H1 (cell line): Measurements from ENCODE around the gene RSAD2. TPM values are rescaled to one million over a fixed set of nuclear protein-coding genes. Genes with fewer than 3 reads are reported as not detected.

Experiments used
- CTCF ChIA-PET: fragments of 300-600 bp; sonication (Branson Sonifier 250); formaldehyde crosslinking; loops from one replicate; lab custom pipeline; 2021; ENCODE audit not compliant: partially characterized antibody; lab: Charles Lee
- POLR2A ChIA-PET: fragments of 300-600 bp; sonication (Branson Sonifier 250); formaldehyde crosslinking; loops from one replicate; lab custom pipeline; 2021; ENCODE audit warnings: inconsistent platforms; ENCODE audit not compliant: partially characterized antibody; lab: Charles Lee
- DNase-seq, 2 experiments: peaks; one replicate each; pipeline versions ENCODE4 v3.0.0 to v3.0.0-alpha.2; 2010 to 2022; ENCODE audit warnings: low spot score in 2 of 2, low read depth in 1 of 2, mixed read lengths in 1 of 2
- FAIRE-seq: peaks from 2 replicates; lab custom pipeline; 2011; peaks lifted over from hg19 to GRCh38; lab: Jason Lieb, UNC
- H2AFZ ChIP-seq: 2 replicates; pipeline ENCODE4 v1.8.1; 2012; ENCODE audit warnings: low read length, inconsistent platforms
- H2AK5ac ChIP-seq: 2 replicates; pipeline ENCODE4 v1.6.1; 2013; ENCODE audit warnings: low read depth, low read length
- H2BK120ac ChIP-seq: replicated peaks from 2 replicates; pipeline ENCODE3; 2013; ENCODE audit warnings: low read depth, low read length, inconsistent platforms
- H2BK12ac ChIP-seq: 2 replicates; pipeline ENCODE4 v1.6.1; 2013; ENCODE audit warnings: low read depth, low read length
- H2BK15ac ChIP-seq: 2 replicates; pipeline ENCODE4 v1.6.1; 2013; ENCODE audit warnings: low read length
- H2BK20ac ChIP-seq: 2 replicates; pipeline ENCODE4 v1.6.1; 2013; ENCODE audit warnings: low read length
- H2BK5ac ChIP-seq: 2 replicates; pipeline ENCODE4 v1.6.1; 2013; ENCODE audit warnings: low read depth, low read length
- H3K14ac ChIP-seq: 2 replicates; pipeline ENCODE4 v1.6.1; 2013; ENCODE audit warnings: inconsistent platforms; ENCODE audit not compliant: insufficient read length
- H3K18ac ChIP-seq: 2 replicates; pipeline ENCODE4 v1.6.1; 2013; ENCODE audit warnings: low read length; ENCODE audit errors: extremely low read depth
- H3K23ac ChIP-seq: 2 replicates; pipeline ENCODE4 v1.6.1; 2013; ENCODE audit warnings: inconsistent platforms; ENCODE audit not compliant: insufficient read length
- H3K23me2 ChIP-seq: 2 replicates; pipeline ENCODE4 v1.6.1; 2013; ENCODE audit warnings: low read depth, low read length
- H3K27ac ChIP-seq: 2 replicates; pipeline ENCODE4 v1.6.1; 2011; ENCODE audit warnings: low read depth, low read length, inconsistent platforms
- H3K27me3 ChIP-seq, 4 experiments: replicated peaks in 1 of 4; 1 replicate in 1 of 4; 2 replicates in 3 of 4; pipeline versions ENCODE4 v1.6.1 to v1.8.1; 2011 to 2013; ENCODE audit warnings: low read length in 3 of 4, mild to moderate bottlenecking in 3 of 4, inconsistent platforms in 2 of 4, mixed read lengths in 2 of 4, moderate library complexity in 1 of 4; ENCODE audit not compliant: control insufficient read depth in 3 of 4, insufficient read depth in 3 of 4; ENCODE audit errors: extremely low read depth in 1 of 4
- H3K36me3 ChIP-seq, 4 experiments: 2 replicates each; pipeline versions ENCODE4 v1.6.1 to v1.8.1; 2011 to 2013; ENCODE audit warnings: mild to moderate bottlenecking in 4 of 4, low read length in 3 of 4, moderate library complexity in 2 of 4, control low read depth in 1 of 4, inconsistent platforms in 1 of 4; ENCODE audit not compliant: insufficient read depth in 4 of 4, control insufficient read depth in 2 of 4
- H3K4ac ChIP-seq: replicated peaks from 2 replicates; pipeline ENCODE3; 2013; ENCODE audit warnings: low read length, low read depth, mixed read lengths, inconsistent platforms; ENCODE audit not compliant: insufficient read length
- H3K4me1 ChIP-seq, 4 experiments: replicated peaks in 1 of 4; 1 replicate in 1 of 4; 2 replicates in 3 of 4; pipeline versions ENCODE4 v1.6.1 to v1.8.1; 2011 to 2013; ENCODE audit warnings: low read length in 3 of 4, inconsistent platforms in 2 of 4, mixed read lengths in 1 of 4; ENCODE audit not compliant: insufficient read depth in 4 of 4, control insufficient read depth in 3 of 4
- H3K4me2 ChIP-seq, 2 experiments: 2 replicates each; pipeline versions ENCODE4 v1.6.1 to v1.8.1; 2011 to 2013; ENCODE audit warnings: low read depth in 2 of 2, low read length in 2 of 2, control low read depth in 1 of 2, inconsistent platforms in 1 of 2, mild to moderate bottlenecking in 1 of 2; ENCODE audit not compliant: insufficient read depth in 1 of 2
- H3K4me3 ChIP-seq, 4 experiments: fragments of 200-600, 300-600 bp in 1 of 4; sonication (generic), shearing (Covaris generic), sonication (Bioruptor Twin) in 1 of 4; 2 replicates each; pipeline versions ENCODE4 v1.5.1 to v1.8.1; 2011 to 2016; ENCODE audit warnings: low read length in 4 of 4, low read depth in 3 of 4, control low read depth in 2 of 4, inconsistent platforms in 2 of 4, mild to moderate bottlenecking in 2 of 4, mixed read lengths in 1 of 4, moderate library complexity in 1 of 4; ENCODE audit not compliant: insufficient read depth in 2 of 4; ENCODE audit errors: extremely low read depth in 1 of 4
- H3K56ac ChIP-seq: replicated peaks from 2 replicates; pipeline ENCODE3; 2013; ENCODE audit warnings: low read depth, mild to moderate bottlenecking, mixed read lengths, low read length, inconsistent platforms; ENCODE audit not compliant: insufficient read length
- H3K79me1 ChIP-seq: 2 replicates; pipeline ENCODE4 v1.6.1; 2013; ENCODE audit warnings: low read depth, low read length, control low read depth
- H3K79me2 ChIP-seq, 2 experiments: 2 replicates each; pipeline versions ENCODE4 v1.6.1 to v1.8.1; 2012 to 2013; ENCODE audit warnings: low read length in 2 of 2, mild to moderate bottlenecking in 2 of 2, inconsistent platforms in 1 of 2; ENCODE audit not compliant: insufficient read depth in 2 of 2, control insufficient read depth in 1 of 2
- H3K9ac ChIP-seq, 4 experiments: replicated peaks in 1 of 4; 1 replicate in 1 of 4; 2 replicates in 3 of 4; pipeline versions ENCODE4 v1.6.1 to v1.8.1; 2011 to 2013; ENCODE audit warnings: low read depth in 3 of 4, low read length in 3 of 4, control low read depth in 2 of 4, mild to moderate bottlenecking in 2 of 4, moderate library complexity in 2 of 4, inconsistent platforms in 1 of 4; ENCODE audit errors: extremely low read depth in 1 of 4
- H3K9me3 ChIP-seq, 2 experiments: 2 replicates each; pipeline versions ENCODE4 v1.6.1 to v1.8.1; 2012 to 2013; ENCODE audit warnings: mild to moderate bottlenecking in 2 of 2, moderate library complexity in 2 of 2, control low read depth in 1 of 2, inconsistent platforms in 1 of 2, low read depth in 1 of 2, low read length in 1 of 2, mixed read lengths in 1 of 2; ENCODE audit not compliant: insufficient read depth in 2 of 2
- H4K20me1 ChIP-seq, 2 experiments: replicated peaks in 1 of 2; 2 replicates each; pipeline versions ENCODE3 to v1.8.1; 2011 to 2013; ENCODE audit warnings: inconsistent platforms in 2 of 2, low read length in 2 of 2, mild to moderate bottlenecking in 1 of 2; ENCODE audit not compliant: insufficient read depth in 2 of 2, control insufficient read depth in 1 of 2
- H4K5ac ChIP-seq: 2 replicates; pipeline ENCODE4 v1.6.1; 2013; ENCODE audit warnings: low read length, low read depth, mixed read lengths, inconsistent platforms; ENCODE audit not compliant: insufficient read length
- H4K8ac ChIP-seq: 2 replicates; pipeline ENCODE4 v1.8.0; 2013; ENCODE audit warnings: mild to moderate bottlenecking, moderate library complexity, low read length, inconsistent platforms; ENCODE audit not compliant: insufficient read depth; ENCODE audit errors: extremely low read depth
- H4K91ac ChIP-seq: replicated peaks from 2 replicates; pipeline ENCODE3; 2013; ENCODE audit warnings: low read length, mixed read lengths, inconsistent platforms; ENCODE audit not compliant: insufficient read length
- ASH2L ChIP-seq: fragments of 200-600, 300-600 bp; sonication (generic); IDR thresholded peaks from one replicate; pipeline ENCODE4 v1.7.1; 2017; ENCODE audit warnings: low read length
- CTCF ChIP-seq, 3 experiments: IDR thresholded peaks; 1 replicate in 2 of 3; 2 replicates in 1 of 3; pipeline versions ENCODE4 v1.5.1 to v1.6.1; 2011; ENCODE audit warnings: low read length in 3 of 3, mild to moderate bottlenecking in 3 of 3, inconsistent platforms in 2 of 3, low read depth in 1 of 3, moderate library complexity in 1 of 3; ENCODE audit not compliant: insufficient read depth in 1 of 3; ENCODE audit errors: control extremely low read depth in 1 of 3
- HDAC6 ChIP-seq: IDR thresholded peaks from one replicate; pipeline ENCODE4 v1.7.1; 2012; ENCODE audit warnings: low read depth, mild to moderate bottlenecking, inconsistent platforms, low read length, moderate library complexity
- JUN ChIP-seq: IDR thresholded peaks from 2 replicates; pipeline ENCODE4 v1.6.1; 2011; ENCODE audit warnings: low read depth, mild to moderate bottlenecking, improper control_type of control experiment, low read length
- KDM4A ChIP-seq: IDR thresholded peaks from one replicate; pipeline ENCODE4 v1.7.1; 2012; ENCODE audit warnings: low read depth, mild to moderate bottlenecking, moderate library complexity, low read length, inconsistent platforms; ENCODE audit not compliant: severe bottlenecking
- POLR2A ChIP-seq, 2 experiments: IDR thresholded peaks; 1 replicate in 1 of 2; 2 replicates in 1 of 2; pipeline ENCODE4 v1.6.1; 2011; ENCODE audit warnings: low read depth in 2 of 2, low read length in 2 of 2, mild to moderate bottlenecking in 2 of 2; ENCODE audit errors: control extremely low read depth in 1 of 2
- USF2 ChIP-seq: IDR thresholded peaks from 2 replicates; pipeline ENCODE4 v1.6.1; 2011; ENCODE audit warnings: low read length, improper control_type of control experiment
- WGBS, 2 experiments: shearing (Covaris generic) in 1 of 2; methylation state at CpG; one replicate each; pipeline versions ENCODE4 v1.1.6 to v1.1.7; 2013 to 2015; ENCODE audit warnings: low lambda C conversion rate in 2 of 2, mixed read lengths in 2 of 2, inconsistent platforms in 1 of 2, low coverage in 1 of 2, missing lambda C conversion rate in 1 of 2; ENCODE audit not compliant: insufficient replicate concordance in 2 of 2, insufficient coverage in 1 of 2, insufficient read length in 1 of 2; ENCODE audit errors: extremely low coverage in 1 of 2, missing lambda C conversion rate in 1 of 2; 5-methylcytosine and 5-hydroxymethylcytosine counted together
- polyA plus RNA-seq, 7 experiments: library from polyadenylated mRNA; depleted of rRNA in 3 of 7; stranded (reverse) in 5 of 7; unstranded in 2 of 7; fragments of >200 nt in 5 of 7; fragments of 200-250 nt in 2 of 7; gene quantifications; 1 replicate in 5 of 7; 2 replicates in 1 of 7; 4 replicates in 1 of 7; pipeline versions ENCODE4 v1.2.1 to v1.2.3, GENCODE V29; 2011 to 2013; ENCODE audit warnings: missing spikeins in 2 of 7, mixed read lengths in 2 of 7
- total RNA-seq: library from RNA; stranded (reverse); fragmentation: NEBNext Ultra II Directional; extraction: Animal tissue kit (Norgen Biotek cat#: 25700); gene quantifications from 2 replicates; pipeline ENCODE4 v1.2.1, GENCODE V29; 2021

The RSAD2 gene
- total and polyA plus RNA-seq, 2 of the 8 experiments (the other 6 are each of a cell fraction or from before 2014, with no cell fraction given), result not detected

GRCh38 chr2:6917761-6918421, 40.3 kb downstream of the RSAD2 start:
- Histone ChIP-seq H2BK15ac (no peak overlapping the region), H3K56ac (no peak overlapping the region), H3K14ac (no peak overlapping the region), H3K9me3 (no peaks in the 10 kb centered on the region), H3K27ac (no peak overlapping the region), H3K36me3 (no peaks in the 10 kb centered on the region), H2AK5ac (no peak overlapping the region), H3K4me2 (peak overlapping the region; percentile 82 to 83), H3K79me1 (peaks cover 7% of the 10 kb centered on the region; the same call in 1 of the 2 replicates), H4K91ac (no peak overlapping the region), H2BK5ac (no peak overlapping the region), H4K20me1 (peaks cover 2 to 6% of the 10 kb centered on the region in 2 experiments), H2BK120ac (no peak overlapping the region), H4K5ac (no peak overlapping the region), H3K4me1 (peaks cover 5 to 17% (median 9%) of the 10 kb centered on the region in 4 experiments), H4K8ac (peak overlapping the region; percentile 60), H3K9ac (peak overlapping the region; percentile 29 to 89 (median 53); a peak in 6 of 7 replicates), H3K4ac (no peak overlapping the region), H2BK20ac (no peak overlapping the region), H3K23me2 (peaks cover 6% of the 10 kb centered on the region), H2AFZ (no peak overlapping the region; the same call in 1 of the 2 replicates), H3K18ac (peak overlapping the region; percentile 24; the same call in 1 of the 2 replicates), H3K27me3 (peaks cover 0 to 12% (median under 1%) of the 10 kb centered on the region in 4 experiments; a peak in 2 of 7 replicates), H2BK12ac (no peak overlapping the region), H3K23ac (no peak overlapping the region), H3K79me2 (peaks cover 0 to 5% of the 10 kb centered on the region in 2 experiments; a peak in 2 of 4 replicates), H3K4me3 (peak overlapping the region; percentile 49 to 90 (median 60))
- POLR2A ChIA-PET, result interaction anchor here (1.1 to 2.5 kb wide), 2 partner anchors 11 to 1224 kb away, joined by 3 to 7 read pairs; no protein-coding TSS in a partner anchor
- CTCF ChIA-PET, result interaction anchor here (0.6 to 5.1 kb wide), 8 partner anchors 12 to 286 kb away, joined by 3 to 22 read pairs (median 4); no protein-coding TSS in a partner anchor
- TF ChIP-seq USF2, result no peak
- TF ChIP-seq ASH2L, result no peak
- TF ChIP-seq POLR2A (IDR thresholded peaks at IDR 0.05; ENCODE audit: control extremely low read depth in 1 of 2, low read depth in 2 of 2, low read length in 2 of 2), result no peak
- TF ChIP-seq JUN, result no peak
- peak; percentile 59 for TF ChIP-seq KDM4A
- no peak for TF ChIP-seq HDAC6
- peak in 1 of 3 experiments; percentile 7; a peak in 1 of 4 replicates for TF ChIP-seq CTCF (IDR thresholded peaks at IDR 0.05; ENCODE audit: control extremely low read depth in 1 of 3, insufficient read depth in 1 of 3, low read depth in 1 of 3, low read length in 3 of 3)
- peak in 1 of 2 experiments; percentile 73 for DNase-seq
- 1% methylated on average over 46 of the region's 68 CpGs; no CpG with 5 or more reads in 1 of the 2 experiments for WGBS, 2 experiments
- FAIRE-seq, result no peak
